ENCODE results near the gene MALRD1.

DNA sequence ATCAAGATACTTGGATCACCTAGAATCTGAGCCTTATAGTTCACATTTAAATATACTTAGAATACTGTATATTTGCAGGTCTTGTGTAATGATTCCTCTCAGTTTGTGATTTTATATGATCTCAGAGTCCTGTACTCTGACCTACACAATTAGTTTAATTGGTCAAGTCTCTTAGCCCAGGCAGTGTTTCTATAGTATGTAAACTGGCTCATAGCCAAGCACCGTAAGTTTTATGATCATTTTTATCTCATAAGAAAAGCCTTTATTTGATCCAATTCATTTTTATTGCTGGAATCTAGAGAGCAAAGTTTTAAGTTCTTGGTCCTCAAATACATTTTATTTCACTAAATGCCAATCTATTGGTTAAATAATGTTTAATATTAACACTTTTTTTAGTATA lies 242.2 kb downstream of the MALRD1 start:
- TF ChIP-seq POLR2A (IDR thresholded peaks at IDR 0.05; ENCODE audit: low read length): no peak
- TF ChIP-seq GATA1 (IDR thresholded peaks at IDR 0.05; ENCODE audit: low read depth, low read length): no peak

Data from erythroblast (primary cell).